ENCODE data around the gene ETV4. TPM values are rescaled to one million over a fixed set of nuclear protein-coding genes. Genes with fewer than 3 reads are reported as not detected.

The ETV4 gene
- total RNA-seq, 2 experiments from 2014 or later: 1.4 to 1.9 TPM

- Mint-ChIP-seq H3K4me1 (ENCODE audit: low read depth) (no peaks in the 10 kb centered on the region), H3K4me3 (no peak overlapping the region), H3K36me3 (ENCODE audit: low read depth) (no peaks in the 10 kb centered on the region), H3K27me3 (ENCODE audit: low read depth) (peaks cover 5% of the 10 kb centered on the region), H3K27ac (no peak overlapping the region), H3K9me3 (no peaks in the 10 kb centered on the region)
- DNase-seq: no peak
- intact Hi-C loops (cut with micrococcal nuclease): no loop called here
- CTCF ChIA-PET: interaction anchor here (0.6 to 0.7 kb wide), 2 partner anchors 15 to 109 kb away, joined by 3 to 6 read pairs; no protein-coding TSS in a partner anchor
Observed at GRCh38 chr17:43568506-43569082, 22.5 kb upstream of the ETV4 start.

GRCh38 chr17:43563600-43564594 is 17.8 kb upstream of the ETV4 start:
- Mint-ChIP-seq H3K27ac (no peak overlapping the region), H3K36me3 (ENCODE audit: low read depth) (no peaks in the 10 kb centered on the region), H3K4me3 (no peak overlapping the region), H3K9me3 (no peaks in the 10 kb centered on the region), H3K27me3 (ENCODE audit: low read depth) (peaks cover 22% of the 10 kb centered on the region), H3K4me1 (ENCODE audit: low read depth) (peaks cover 4% of the 10 kb centered on the region)
- DNase-seq: no peak
- CTCF ChIA-PET: interaction anchor here (1.0 to 1.7 kb wide), 2 partner anchors 12 to 15 kb away, joined by 3 to 11 read pairs; no protein-coding TSS in a partner anchor
- intact Hi-C loops (cut with micrococcal nuclease): no loop called here

GRCh38 chr17:43562679-43563599 is 16.8 kb upstream of the ETV4 start:
- Mint-ChIP-seq H3K9me3 (no peaks in the 10 kb centered on the region), H3K36me3 (ENCODE audit: low read depth) (no peaks in the 10 kb centered on the region), H3K27me3 (ENCODE audit: low read depth) (peaks cover 22% of the 10 kb centered on the region), H3K4me1 (ENCODE audit: low read depth) (peaks cover 4% of the 10 kb centered on the region), H3K4me3 (no peak overlapping the region), H3K27ac (no peak overlapping the region)
- CTCF ChIA-PET: interaction anchor here (0.6 to 1.7 kb wide), 3 partner anchors 13 to 204 kb away, joined by 3 to 11 read pairs (median 6); no protein-coding TSS in a partner anchor
- no peak for DNase-seq
- intact Hi-C loops (cut with micrococcal nuclease): no loop called here

- H3K4me1 Mint-ChIP-seq (ENCODE audit: low read depth): peaks cover 4% of the 10 kb centered on the region
- no peaks in the 10 kb centered on the region for H3K9me3 Mint-ChIP-seq
- H3K27ac Mint-ChIP-seq: no peak overlapping the region
- CTCF ChIA-PET: no interaction called here
- peaks cover 22% of the 10 kb centered on the region for H3K27me3 Mint-ChIP-seq (ENCODE audit: low read depth)
- intact Hi-C loops (cut with micrococcal nuclease): no loop called here
- H3K4me3 Mint-ChIP-seq: no peak overlapping the region
- no peak for DNase-seq
- no peaks in the 10 kb centered on the region for H3K36me3 Mint-ChIP-seq (ENCODE audit: low read depth)
Observed at GRCh38 chr17:43560461-43561427, 14.6 kb upstream of the ETV4 start.

DNA sequence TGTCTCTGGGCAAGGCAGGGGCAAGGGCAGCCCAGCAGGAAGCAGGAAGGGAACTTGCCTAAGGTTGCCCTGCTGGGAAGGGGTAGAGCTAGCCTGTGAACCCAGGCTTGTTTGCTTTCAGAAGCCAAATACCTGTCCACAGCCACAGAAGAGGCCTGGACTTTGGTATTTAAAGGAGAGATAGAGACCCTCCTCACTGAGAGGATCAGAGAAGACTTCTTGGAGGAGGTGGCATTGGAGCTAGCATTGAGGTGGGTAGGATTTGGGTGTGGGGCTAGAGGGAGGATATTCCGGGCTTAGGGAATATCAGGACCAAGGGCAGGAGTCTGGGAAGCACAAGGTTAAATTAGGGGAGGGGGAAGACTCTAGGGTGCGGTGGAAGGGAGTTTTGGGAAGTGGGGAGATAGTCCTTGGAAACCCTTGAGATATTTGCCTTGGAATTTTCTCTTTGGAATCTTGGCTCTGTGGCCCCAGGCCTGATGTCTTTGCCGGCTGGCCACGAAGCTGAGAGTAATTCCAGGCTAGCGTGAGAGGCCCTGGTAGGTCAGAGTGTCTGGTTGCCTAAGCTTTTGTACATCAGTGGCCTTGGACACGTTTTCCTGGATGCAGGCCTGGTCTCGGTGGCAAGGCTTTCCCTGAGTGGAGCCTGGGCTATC is 13.1 kb upstream of the ETV4 start:
- Mint-ChIP-seq H3K9me3 (no peaks in the 10 kb centered on the region), H3K36me3 (ENCODE audit: low read depth) (no peaks in the 10 kb centered on the region), H3K4me3 (no peak overlapping the region), H3K27me3 (ENCODE audit: low read depth) (peaks cover 24% of the 10 kb centered on the region), H3K4me1 (ENCODE audit: low read depth) (peaks cover 4% of the 10 kb centered on the region), H3K27ac (no peak overlapping the region)
- intact Hi-C loops (cut with micrococcal nuclease): no loop called here
- no peak for DNase-seq
- CTCF ChIA-PET: no interaction called here

DNA sequence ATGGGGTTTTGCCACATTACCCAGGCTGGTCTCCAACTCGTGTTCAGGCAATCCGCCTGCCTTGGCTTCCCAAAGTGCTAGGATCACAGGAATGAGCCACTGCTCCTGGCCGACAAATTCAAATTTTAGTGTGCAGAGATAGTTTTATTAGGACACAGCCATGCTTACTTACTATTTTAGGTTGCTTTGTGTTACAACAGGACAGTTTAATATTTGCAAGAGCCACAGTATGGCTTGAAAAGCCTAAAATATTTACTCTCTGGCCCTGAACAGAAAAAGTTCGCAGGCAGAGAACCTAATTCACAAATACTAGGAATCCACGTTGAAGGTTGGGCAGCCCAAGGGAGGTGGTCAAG is 12.6 kb upstream of the ETV4 start:
- peaks cover 26% of the 10 kb centered on the region for H3K27me3 Mint-ChIP-seq (ENCODE audit: low read depth)
- CTCF ChIA-PET: interaction anchor here (1.3 kb wide), 1 partner anchor 135 kb away, joined by 3 read pairs; no protein-coding TSS in a partner anchor

DNA sequence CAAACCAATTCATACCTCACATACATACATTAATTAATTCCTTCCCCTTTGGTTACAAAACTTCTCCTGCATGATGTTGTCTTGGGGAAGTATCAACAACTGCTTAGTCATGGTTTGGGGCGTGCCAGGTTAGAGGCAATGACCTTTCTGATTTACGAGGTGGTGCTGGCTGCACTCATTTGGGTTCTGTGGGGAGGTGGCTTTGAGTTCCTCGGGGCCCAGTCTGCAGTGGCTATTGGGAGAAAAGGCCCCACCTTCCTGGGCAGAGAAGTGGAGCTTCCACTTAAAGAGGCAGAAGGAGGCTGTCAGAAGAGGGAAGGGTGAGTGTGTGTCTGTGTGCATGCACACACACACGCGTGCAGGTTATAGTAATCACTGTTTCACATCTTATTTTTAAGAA is 10.2 kb upstream of the ETV4 start:
- Mint-ChIP-seq H3K4me1 (ENCODE audit: low read depth) (no peaks in the 10 kb centered on the region), H3K9me3 (no peaks in the 10 kb centered on the region), H3K36me3 (ENCODE audit: low read depth) (no peaks in the 10 kb centered on the region), H3K27me3 (ENCODE audit: low read depth) (peaks cover 15% of the 10 kb centered on the region), H3K27ac (no peak overlapping the region), H3K4me3 (no peak overlapping the region)
- CTCF ChIA-PET: interaction anchor here (0.7 kb wide), 1 partner anchor 426 kb away, joined by 3 read pairs; no protein-coding TSS in a partner anchor
- peak; percentile 24 for DNase-seq
- intact Hi-C loops (cut with micrococcal nuclease): no loop called here

More for the DNA sequence above, 12.6 kb upstream of the ETV4 start:
- Mint-ChIP-seq H3K4me1 (ENCODE audit: low read depth) (peaks cover 4% of the 10 kb centered on the region), H3K36me3 (ENCODE audit: low read depth) (no peaks in the 10 kb centered on the region), H3K9me3 (no peaks in the 10 kb centered on the region), H3K4me3 (no peak overlapping the region), H3K27ac (no peak overlapping the region)
- no peak for DNase-seq
- intact Hi-C loops (cut with micrococcal nuclease): no loop called here

DNA sequence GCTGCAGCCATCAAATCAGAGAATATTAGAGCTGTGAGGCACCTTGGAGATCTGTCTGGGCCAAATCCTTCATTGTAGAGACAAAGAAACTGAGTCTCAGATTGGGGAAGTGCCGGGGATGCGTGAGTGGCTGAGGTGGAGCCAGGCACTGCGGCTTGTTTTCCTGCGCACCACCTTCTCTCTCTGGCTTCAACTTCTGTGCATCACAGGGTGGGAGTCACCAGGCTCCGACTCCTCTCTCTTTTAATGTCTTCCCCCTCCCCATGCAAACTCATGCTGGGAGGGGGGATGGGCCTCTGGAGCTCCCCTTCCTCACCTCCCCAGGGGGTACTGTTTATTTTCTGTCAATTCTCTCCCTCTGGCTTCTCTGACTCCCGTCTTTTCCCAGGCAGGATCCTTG is 8.7 kb upstream of the ETV4 start:
- intact Hi-C loops (cut with micrococcal nuclease): no loop called here
- CTCF ChIA-PET: interaction anchor here (0.6 to 0.7 kb wide), 2 partner anchors 13 to 168 kb away, joined by 3 read pairs; no protein-coding TSS in a partner anchor
- no peaks in the 10 kb centered on the region for H3K4me1 Mint-ChIP-seq (ENCODE audit: low read depth)
- no peak overlapping the region for H3K27ac Mint-ChIP-seq
- DNase-seq: no peak
- H3K36me3 Mint-ChIP-seq (ENCODE audit: low read depth): no peaks in the 10 kb centered on the region
- no peaks in the 10 kb centered on the region for H3K9me3 Mint-ChIP-seq
- H3K4me3 Mint-ChIP-seq: no peak overlapping the region
- H3K27me3 Mint-ChIP-seq (ENCODE audit: low read depth): peaks cover 22% of the 10 kb centered on the region

GRCh38 chr17:43553573-43553972 is 7.4 kb upstream of the ETV4 start:
- CTCF ChIA-PET: no interaction called here
- Mint-ChIP-seq H3K4me3 (no peak overlapping the region), H3K4me1 (ENCODE audit: low read depth) (no peaks in the 10 kb centered on the region), H3K9me3 (no peaks in the 10 kb centered on the region), H3K27ac (no peak overlapping the region), H3K27me3 (ENCODE audit: low read depth) (peaks cover 34% of the 10 kb centered on the region), H3K36me3 (ENCODE audit: low read depth) (no peaks in the 10 kb centered on the region)
- no peak for DNase-seq
- intact Hi-C loops (cut with micrococcal nuclease): no loop called here

DNA sequence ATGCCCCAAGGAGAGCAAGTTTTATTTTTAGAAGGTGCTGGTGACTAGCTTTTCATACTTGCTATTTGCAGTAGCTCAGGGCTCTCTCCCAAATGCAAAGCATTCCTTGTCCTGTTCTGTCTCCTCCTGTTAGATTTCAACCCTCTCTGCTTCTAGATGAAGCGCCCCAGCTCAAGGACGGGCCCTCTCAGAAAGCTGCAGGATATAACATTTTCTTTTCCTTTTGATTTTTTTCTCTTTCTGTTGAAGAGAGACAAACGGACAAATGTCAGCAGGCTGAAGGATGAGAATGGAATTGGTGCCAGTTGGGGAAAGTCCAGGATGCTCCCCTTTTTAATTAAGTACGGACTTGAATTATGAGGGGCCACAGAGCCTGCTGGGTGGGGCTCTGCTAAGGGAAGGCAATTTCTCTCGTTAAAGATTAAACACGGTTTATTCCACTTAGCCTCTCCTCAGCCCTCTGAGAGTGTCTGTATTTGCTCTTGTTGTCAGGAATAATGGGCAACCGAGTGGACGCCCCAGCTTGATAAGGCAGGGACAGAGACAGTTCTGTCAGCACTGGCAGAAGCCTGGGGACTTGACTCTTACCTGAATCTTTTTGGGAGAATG is 6.2 kb upstream of the ETV4 start:
- H3K36me3 Mint-ChIP-seq (ENCODE audit: low read depth): no peaks in the 10 kb centered on the region
- CTCF ChIA-PET: interaction anchor here (0.7 kb wide), 1 partner anchor 534 kb away, joined by 5 read pairs; no protein-coding TSS in a partner anchor
- H3K4me1 Mint-ChIP-seq (ENCODE audit: low read depth): peaks cover 4% of the 10 kb centered on the region
- DNase-seq: no peak
- H3K4me3 Mint-ChIP-seq: no peak overlapping the region
- intact Hi-C loops (cut with micrococcal nuclease): no loop called here
- H3K9me3 Mint-ChIP-seq: no peaks in the 10 kb centered on the region
- H3K27me3 Mint-ChIP-seq (ENCODE audit: low read depth): peaks cover 41% of the 10 kb centered on the region
- no peak overlapping the region for H3K27ac Mint-ChIP-seq

Measured in activated naive CD4-positive, alpha-beta T cell treated with anti-CD3 and anti-CD28 coated beads for 36 hours (primary cell).